Ascending aorta (tissue), 2 donors: ENCODE results near the gene DNAJC4. TPM values are rescaled to one million over a fixed set of nuclear protein-coding genes. Genes with fewer than 3 reads are reported as not detected.

Experiments
- DNase-seq, 2 donors: peaks; one replicate each; pipeline ENCODE4 v3.0.0-alpha.2; 2019; ENCODE audit warnings: low spot score in 2 of 2
- H3K27ac ChIP-seq, 2 donors: fragments of 200-600 bp; sonication (generic); one replicate each; pipeline ENCODE4 v1.5.1; 2016 to 2017; ENCODE audit warnings: mild to moderate bottlenecking in 1 of 2
- H3K27me3 ChIP-seq: fragments of 200-600 bp; sonication (generic); one replicate; pipeline ENCODE4 v1.5.1; 2017
- H3K36me3 ChIP-seq, 2 donors: fragments of 200-600 bp; sonication (generic); one replicate each; pipeline ENCODE4 v1.5.1; 2016
- H3K4me1 ChIP-seq, 2 donors: fragments of 200-600 bp; sonication (generic); one replicate each; pipeline ENCODE4 v1.5.1; 2016 to 2017; ENCODE audit warnings: mild to moderate bottlenecking in 1 of 2
- H3K4me3 ChIP-seq, 2 donors: fragments of 200-600 bp; sonication (generic); one replicate each; pipeline ENCODE4 v1.5.1; 2016 to 2017; ENCODE audit warnings: mild to moderate bottlenecking in 1 of 2
- H3K9me3 ChIP-seq, 2 donors: fragments of 200-600 bp; sonication (generic); one replicate each; pipeline ENCODE4 v1.5.1; 2016
- intact Hi-C: fragments of 100-400 bp; cut with DNase I; formaldehyde crosslinking; loops from one replicate; pipeline ENCODE4 v1.15.1; 2023
- total RNA-seq: library from RNA; depleted of rRNA; stranded (reverse); fragments of >200 nt; gene quantifications from one replicate; pipeline ENCODE4 v1.1.0, GENCODE V29; 2016
- TF ChIP-seq, protein P1 (sequence below), 3 experiments: fragments of 200-600 bp in 2 of 3; fragments of 450-650 bp in 1 of 3; sonication (generic) in 2 of 3; IDR thresholded peaks; one replicate each; pipeline ENCODE4 v1.5.1; 2016 to 2019; ENCODE audit warnings: antibody characterized with exemption in 3 of 3, mild to moderate bottlenecking in 1 of 3, moderate library complexity in 1 of 3

The DNAJC4 gene
- total RNA-seq, 1 donor from 2014 or later = 43.1 TPM

DNA sequence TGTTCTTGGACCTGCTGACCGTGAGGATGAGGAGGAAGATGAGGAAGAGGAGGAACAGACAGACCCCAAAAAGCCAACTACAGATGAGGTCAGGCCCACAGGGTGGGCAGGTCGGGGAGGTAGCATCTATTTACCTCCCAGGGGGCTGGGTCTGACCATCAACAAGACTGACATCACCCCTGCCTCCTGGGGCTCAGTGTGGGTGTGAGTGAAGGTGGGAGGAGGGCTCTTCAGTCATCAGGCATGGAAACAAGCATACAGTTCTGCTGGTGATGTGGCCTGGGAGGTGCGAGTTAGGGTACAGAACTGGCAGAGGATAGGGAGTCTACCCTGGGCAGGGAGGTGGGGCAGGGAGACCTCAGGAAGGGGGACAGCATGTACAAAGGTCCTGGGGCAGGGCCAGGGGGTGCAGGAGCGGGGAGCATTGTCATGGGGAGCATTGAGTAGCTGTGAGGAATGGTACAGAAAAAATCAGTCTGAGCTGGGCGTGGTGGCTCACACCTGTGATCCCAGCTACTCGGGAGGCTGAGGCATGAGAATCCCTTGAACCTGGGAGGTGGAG, 29.9 kb downstream of the DNAJC4 start:
- intact Hi-C loops = no loop called here
- H3K4me3 ChIP-seq = no peak overlapping the region
- H3K27me3 ChIP-seq = no peaks in the 10 kb centered on the region
- H3K9me3 ChIP-seq = no peaks in the 10 kb centered on the region
- DNase-seq = no peak
- peaks cover 76 to 93% of the 10 kb centered on the region in 2 donors for H3K36me3 ChIP-seq
- TF ChIP-seq, protein P1, sequence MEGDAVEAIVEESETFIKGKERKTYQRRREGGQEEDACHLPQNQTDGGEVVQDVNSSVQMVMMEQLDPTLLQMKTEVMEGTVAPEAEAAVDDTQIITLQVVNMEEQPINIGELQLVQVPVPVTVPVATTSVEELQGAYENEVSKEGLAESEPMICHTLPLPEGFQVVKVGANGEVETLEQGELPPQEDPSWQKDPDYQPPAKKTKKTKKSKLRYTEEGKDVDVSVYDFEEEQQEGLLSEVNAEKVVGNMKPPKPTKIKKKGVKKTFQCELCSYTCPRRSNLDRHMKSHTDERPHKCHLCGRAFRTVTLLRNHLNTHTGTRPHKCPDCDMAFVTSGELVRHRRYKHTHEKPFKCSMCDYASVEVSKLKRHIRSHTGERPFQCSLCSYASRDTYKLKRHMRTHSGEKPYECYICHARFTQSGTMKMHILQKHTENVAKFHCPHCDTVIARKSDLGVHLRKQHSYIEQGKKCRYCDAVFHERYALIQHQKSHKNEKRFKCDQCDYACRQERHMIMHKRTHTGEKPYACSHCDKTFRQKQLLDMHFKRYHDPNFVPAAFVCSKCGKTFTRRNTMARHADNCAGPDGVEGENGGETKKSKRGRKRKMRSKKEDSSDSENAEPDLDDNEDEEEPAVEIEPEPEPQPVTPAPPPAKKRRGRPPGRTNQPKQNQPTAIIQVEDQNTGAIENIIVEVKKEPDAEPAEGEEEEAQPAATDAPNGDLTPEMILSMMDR (IDR thresholded peaks at IDR 0.05) = no peak
- H3K4me1 ChIP-seq = no peaks in the 10 kb centered on the region
- H3K27ac ChIP-seq = no peak overlapping the region

GRCh38 chr11:64261556-64262080, 31.3 kb downstream of the DNAJC4 start:
- TF ChIP-seq, protein P1 (IDR thresholded peaks at IDR 0.05) = no peak
- Histone ChIP-seq H3K4me1 (no peaks in the 10 kb centered on the region), H3K4me3 (no peak overlapping the region), H3K27ac (no peak overlapping the region), H3K27me3 (no peaks in the 10 kb centered on the region), H3K9me3 (no peaks in the 10 kb centered on the region), H3K36me3 (peaks cover 78 to 93% of the 10 kb centered on the region in 2 donors)
- DNase-seq = no peak
- intact Hi-C loops = no loop called here

DNA sequence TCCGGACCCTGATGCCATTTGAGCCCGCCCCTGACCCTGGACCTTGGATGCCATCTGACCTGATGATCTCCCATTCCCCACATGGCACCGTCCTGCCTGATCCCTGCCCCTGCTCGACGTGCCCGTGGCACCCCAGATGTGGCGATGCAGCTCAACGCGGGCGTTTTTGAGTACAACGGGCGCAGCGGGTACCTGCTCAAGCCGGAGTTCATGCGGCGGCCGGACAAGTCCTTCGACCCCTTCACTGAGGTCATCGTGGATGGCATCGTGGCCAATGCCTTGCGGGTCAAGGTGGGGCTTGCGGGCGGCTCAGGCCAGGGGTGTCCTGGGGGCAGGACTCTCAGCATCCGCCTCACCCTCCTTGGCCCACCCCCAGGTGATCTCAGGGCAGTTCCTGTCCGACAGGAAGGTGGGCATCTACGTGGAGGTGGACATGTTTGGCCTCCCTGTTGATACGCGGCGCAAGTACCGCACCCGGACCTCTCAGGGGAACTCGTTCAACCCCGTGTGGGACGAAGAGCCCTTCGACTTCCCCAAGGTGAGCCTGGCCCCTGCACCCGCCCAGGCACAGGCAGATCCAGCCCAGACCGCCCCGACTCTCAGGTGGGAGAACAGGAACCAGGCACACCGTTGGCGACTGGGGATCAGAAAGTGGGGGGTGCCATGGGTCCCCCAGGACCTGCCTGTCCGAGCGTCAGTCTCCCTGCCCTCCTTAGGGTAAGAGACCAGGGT, 32.1 kb downstream of the DNAJC4 start:
- Histone ChIP-seq H3K27ac (no peak overlapping the region), H3K9me3 (no peaks in the 10 kb centered on the region), H3K27me3 (no peaks in the 10 kb centered on the region), H3K4me3 (no peak overlapping the region), H3K4me1 (peaks cover 0 to 5% of the 10 kb centered on the region in 2 donors), H3K36me3 (peaks cover 72 to 91% of the 10 kb centered on the region in 2 donors)
- TF ChIP-seq, protein P1 (IDR thresholded peaks at IDR 0.05) = no peak
- intact Hi-C loops = no loop called here
- DNase-seq = no peak

GRCh38 chr11:64263021-64263946, 32.9 kb downstream of the DNAJC4 start:
- Histone ChIP-seq H3K36me3 (peaks cover 69 to 85% of the 10 kb centered on the region in 2 donors), H3K27ac (no peak overlapping the region), H3K4me1 (peaks cover 5 to 14% of the 10 kb centered on the region in 2 donors), H3K4me3 (no peak overlapping the region), H3K27me3 (no peaks in the 10 kb centered on the region), H3K9me3 (no peaks in the 10 kb centered on the region)
- intact Hi-C loops = no loop called here
- no peak for DNase-seq
- TF ChIP-seq, protein P1 (IDR thresholded peaks at IDR 0.05) = no peak

DNA sequence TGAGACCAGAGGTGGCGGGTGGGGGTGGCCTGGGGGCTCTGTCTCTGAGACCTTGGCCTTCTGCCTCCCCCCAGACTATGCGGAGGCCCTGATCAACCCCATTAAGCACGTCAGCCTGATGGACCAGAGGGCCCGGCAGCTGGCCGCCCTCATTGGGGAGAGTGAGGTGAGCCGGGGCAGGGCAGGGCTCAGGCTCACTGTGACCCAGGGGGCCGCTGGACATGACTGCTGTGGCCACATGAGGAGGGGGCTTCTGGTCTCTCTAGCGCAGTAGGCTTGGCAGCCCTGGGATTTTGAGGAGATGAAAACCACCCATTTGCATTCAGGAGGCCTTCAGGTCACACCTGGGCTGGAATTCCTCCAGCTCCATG, 33.6 kb downstream of the DNAJC4 start:
- Histone ChIP-seq H3K36me3 (peaks cover 62 to 78% of the 10 kb centered on the region in 2 donors), H3K9me3 (no peaks in the 10 kb centered on the region), H3K4me1 (peaks cover 11 to 20% of the 10 kb centered on the region in 2 donors), H3K4me3 (no peak overlapping the region), H3K27me3 (no peaks in the 10 kb centered on the region), H3K27ac (no peak overlapping the region)
- DNase-seq = no peak
- intact Hi-C loops = no loop called here
- TF ChIP-seq, protein P1 (IDR thresholded peaks at IDR 0.05) = no peak
